ENCODE measurements around the gene GMDS. TPM values are rescaled to one million over a fixed set of nuclear protein-coding genes. Genes with fewer than 3 reads are reported as not detected.
"Not testable (repeated sequence)": the region's sequence is repeated elsewhere in the genome, so short reads cannot be mapped to it uniquely, and the experiment has no call there.

The GMDS gene
- total RNA-seq, 1 donor from 2014 or later, result 35.7 TPM

DNA sequence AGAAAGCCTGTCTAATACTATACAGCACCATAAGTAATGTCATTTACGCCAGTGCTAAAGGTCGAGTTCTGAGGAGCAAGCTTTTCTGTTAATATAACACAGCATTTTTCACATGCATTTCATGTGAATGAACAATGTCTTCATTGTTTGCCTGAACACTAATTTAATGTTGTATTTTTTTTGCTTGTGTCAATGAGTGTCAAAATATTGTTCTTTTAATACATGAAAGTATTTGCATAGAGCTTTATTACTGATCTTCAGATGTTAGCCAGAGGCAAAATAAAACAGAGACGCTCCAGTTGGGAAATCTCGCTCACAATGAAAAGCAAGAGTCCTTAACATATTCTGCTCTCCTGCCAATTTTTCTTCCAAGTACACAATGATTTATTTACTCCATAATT is 483.9 kb downstream of the GMDS start:
- Mint-ChIP-seq H3K36me3 (ENCODE audit: low read depth) (no peaks in the 10 kb centered on the region), H3K4me1 (ENCODE audit: low read depth) (no peaks in the 10 kb centered on the region), H3K27me3 (ENCODE audit: low read depth) (peaks cover 2% of the 10 kb centered on the region), H3K4me3 (ENCODE audit: low read depth) (no peak overlapping the region), H3K9me3 (no peaks in the 10 kb centered on the region), H3K27ac (no peak overlapping the region)
- no peak for DNase-seq (ENCODE audit: low spot score)
- intact Hi-C loops (cut with micrococcal nuclease), result no loop called here

DNA sequence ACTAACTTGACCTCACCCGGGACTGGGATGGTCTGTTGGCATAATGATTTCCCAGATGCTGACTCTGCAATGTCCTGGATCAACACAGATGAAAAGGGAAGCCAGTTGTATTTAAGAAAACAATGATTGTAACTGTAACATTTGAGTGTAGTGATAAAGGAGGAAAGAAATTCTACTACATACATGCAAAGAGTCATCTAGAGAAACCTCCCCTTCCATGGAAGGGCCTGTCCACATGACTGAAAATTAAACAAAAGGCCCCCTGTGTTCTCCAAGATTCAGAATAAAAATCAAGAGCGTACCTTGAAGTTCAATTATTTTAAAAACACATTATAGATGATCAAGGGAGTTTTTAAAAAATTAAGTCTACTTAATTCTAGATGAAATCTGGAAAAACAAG is 484.5 kb downstream of the GMDS start:
- DNase-seq (ENCODE audit: low spot score), result no peak
- no peaks in the 10 kb centered on the region for H3K9me3 Mint-ChIP-seq
- H3K36me3 Mint-ChIP-seq (ENCODE audit: low read depth), result no peaks in the 10 kb centered on the region
- intact Hi-C loops (cut with micrococcal nuclease), result no loop called here
- H3K27ac Mint-ChIP-seq, result no peak overlapping the region
- peaks cover 2% of the 10 kb centered on the region for H3K27me3 Mint-ChIP-seq (ENCODE audit: low read depth)
- no peaks in the 10 kb centered on the region for H3K4me1 Mint-ChIP-seq (ENCODE audit: low read depth)
- no peak overlapping the region for H3K4me3 Mint-ChIP-seq (ENCODE audit: low read depth)

DNA sequence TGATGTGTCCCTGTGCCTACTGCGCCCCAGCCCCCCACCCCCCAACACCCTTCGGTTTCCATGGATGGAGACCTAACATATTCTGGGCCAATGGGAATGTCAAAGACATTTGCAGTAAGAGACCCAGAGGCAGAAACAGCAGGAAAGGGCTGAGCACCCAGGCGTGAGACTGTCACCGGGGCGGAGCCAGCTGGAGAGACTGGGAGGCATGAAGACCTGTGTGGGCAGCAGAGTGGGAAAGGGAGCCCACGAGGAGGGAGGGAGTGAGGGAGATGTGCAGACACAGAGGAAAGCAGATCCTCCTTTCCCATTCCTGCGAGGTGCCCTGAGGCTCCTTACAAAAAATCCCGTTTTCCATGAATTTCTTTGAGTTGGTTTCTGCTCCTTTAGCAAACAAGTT is 485.5 kb downstream of the GMDS start:
- no peak overlapping the region for H3K4me3 Mint-ChIP-seq (ENCODE audit: low read depth)
- H3K27ac Mint-ChIP-seq, result no peak overlapping the region
- no peaks in the 10 kb centered on the region for H3K9me3 Mint-ChIP-seq
- intact Hi-C loops (cut with micrococcal nuclease), result no loop called here
- H3K4me1 Mint-ChIP-seq (ENCODE audit: low read depth), result no peaks in the 10 kb centered on the region
- no peak for DNase-seq (ENCODE audit: low spot score)
- H3K27me3 Mint-ChIP-seq (ENCODE audit: low read depth), result peaks cover 2% of the 10 kb centered on the region
- no peaks in the 10 kb centered on the region for H3K36me3 Mint-ChIP-seq (ENCODE audit: low read depth)

DNA sequence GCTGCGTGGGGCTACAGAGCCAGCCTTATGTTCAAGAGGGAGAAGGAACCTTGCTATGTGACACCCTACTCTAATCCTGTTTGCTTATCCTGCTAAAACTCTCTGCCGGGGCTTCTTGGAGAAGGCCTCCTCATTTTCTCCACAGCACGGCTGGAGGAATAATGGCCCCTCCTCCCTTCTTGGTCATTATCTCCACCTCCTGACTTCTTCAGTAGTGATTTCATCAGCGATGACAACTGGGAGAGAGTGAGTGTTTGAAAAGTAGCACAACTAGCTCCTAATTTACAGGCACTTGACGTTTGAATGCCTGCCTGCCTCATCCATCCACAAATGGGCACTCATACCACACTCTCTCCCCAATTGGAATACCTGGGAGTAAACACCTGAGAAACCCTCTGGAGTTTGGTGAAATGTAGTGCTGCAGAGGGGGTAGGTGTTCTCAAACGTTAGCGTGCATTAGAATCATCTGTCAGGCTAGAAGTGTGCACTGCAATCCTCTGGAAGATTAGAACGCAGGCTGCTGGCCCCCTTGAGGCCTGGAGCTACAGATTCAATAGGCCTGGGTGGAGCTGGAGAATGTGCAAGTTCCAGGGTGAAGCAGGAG is 487.2 kb downstream of the GMDS start:
- Mint-ChIP-seq H3K4me1 (ENCODE audit: low read depth) (no peaks in the 10 kb centered on the region), H3K27ac (no peak overlapping the region), H3K4me3 (ENCODE audit: low read depth) (no peak overlapping the region), H3K9me3 (no peaks in the 10 kb centered on the region), H3K36me3 (ENCODE audit: low read depth) (no peaks in the 10 kb centered on the region), H3K27me3 (ENCODE audit: low read depth) (peaks cover 2% of the 10 kb centered on the region)
- no peak for DNase-seq (ENCODE audit: low spot score)
- intact Hi-C loops (cut with micrococcal nuclease), result no loop called here

DNA sequence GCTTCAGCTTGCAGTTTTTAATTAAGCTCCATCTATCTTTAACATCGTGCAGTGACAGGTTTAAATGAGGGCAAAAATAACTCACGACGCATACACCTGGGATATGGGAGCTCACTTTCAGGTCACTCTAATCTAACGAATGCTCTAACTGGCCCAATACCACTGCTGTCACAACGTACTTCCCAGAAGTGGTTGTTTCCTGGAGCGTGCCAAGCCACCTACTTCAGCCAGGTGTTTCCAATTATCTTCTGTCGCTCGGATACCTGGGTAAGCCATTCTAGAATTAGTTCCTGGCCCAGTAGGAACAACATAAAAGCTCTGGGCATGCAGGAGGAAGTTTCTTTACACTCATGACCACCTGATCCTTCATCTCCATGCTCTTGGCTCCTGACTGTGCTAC is 488.3 kb downstream of the GMDS start:
- no peaks in the 10 kb centered on the region for H3K36me3 Mint-ChIP-seq (ENCODE audit: low read depth)

DNA sequence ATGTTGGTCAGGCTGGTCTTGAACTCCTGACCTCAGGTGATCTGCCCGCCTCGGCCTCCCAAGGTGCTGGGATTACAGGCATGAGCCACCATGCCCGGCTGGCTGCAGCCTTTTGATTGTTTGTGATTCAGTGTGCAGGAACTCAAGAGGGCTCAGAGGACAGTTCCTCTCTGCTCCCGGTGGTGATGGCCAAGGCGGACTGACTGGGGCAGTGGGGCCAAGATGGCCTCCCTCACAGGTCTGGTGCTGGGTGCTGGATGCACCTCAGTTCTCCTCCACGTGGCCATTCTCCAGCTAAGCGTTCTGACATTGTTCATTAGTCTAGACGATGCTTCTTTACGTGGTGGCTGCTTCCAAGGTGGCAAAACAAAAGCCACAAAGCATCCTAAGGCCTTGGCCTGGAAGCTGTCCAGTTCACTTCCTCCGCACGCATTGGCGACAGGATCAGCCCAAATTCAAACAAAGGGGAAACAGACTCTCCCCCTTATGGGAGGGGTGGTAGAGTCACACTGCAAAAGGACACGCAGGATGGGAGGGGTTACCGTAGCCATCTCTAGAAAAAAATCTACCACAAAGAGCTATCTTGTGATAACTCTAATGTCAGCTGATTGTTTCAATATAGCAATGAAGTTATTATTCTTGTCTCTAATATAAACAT is 488.8 kb downstream of the GMDS start:
- intact Hi-C loops (cut with micrococcal nuclease), result no loop called here
- H3K36me3 Mint-ChIP-seq (ENCODE audit: low read depth), result no peaks in the 10 kb centered on the region
- H3K4me1 Mint-ChIP-seq (ENCODE audit: low read depth), result no peaks in the 10 kb centered on the region
- no peak overlapping the region for H3K4me3 Mint-ChIP-seq (ENCODE audit: low read depth)
- peaks cover 9% of the 10 kb centered on the region for H3K9me3 Mint-ChIP-seq
- H3K27ac Mint-ChIP-seq, result no peak overlapping the region
- H3K27me3 Mint-ChIP-seq (ENCODE audit: low read depth), result peaks cover under 1% of the 10 kb centered on the region
- DNase-seq (ENCODE audit: low spot score), result no peak

More for the DNA sequence above, 488.3 kb downstream of the GMDS start:
- no peak for DNase-seq (ENCODE audit: low spot score)
- peaks cover 2% of the 10 kb centered on the region for H3K27me3 Mint-ChIP-seq (ENCODE audit: low read depth)
- no peaks in the 10 kb centered on the region for H3K4me1 Mint-ChIP-seq (ENCODE audit: low read depth)
- no peak overlapping the region for H3K27ac Mint-ChIP-seq
- intact Hi-C loops (cut with micrococcal nuclease), result no loop called here
- H3K4me3 Mint-ChIP-seq (ENCODE audit: low read depth), result no peak overlapping the region
- peaks cover 6% of the 10 kb centered on the region for H3K9me3 Mint-ChIP-seq

DNA sequence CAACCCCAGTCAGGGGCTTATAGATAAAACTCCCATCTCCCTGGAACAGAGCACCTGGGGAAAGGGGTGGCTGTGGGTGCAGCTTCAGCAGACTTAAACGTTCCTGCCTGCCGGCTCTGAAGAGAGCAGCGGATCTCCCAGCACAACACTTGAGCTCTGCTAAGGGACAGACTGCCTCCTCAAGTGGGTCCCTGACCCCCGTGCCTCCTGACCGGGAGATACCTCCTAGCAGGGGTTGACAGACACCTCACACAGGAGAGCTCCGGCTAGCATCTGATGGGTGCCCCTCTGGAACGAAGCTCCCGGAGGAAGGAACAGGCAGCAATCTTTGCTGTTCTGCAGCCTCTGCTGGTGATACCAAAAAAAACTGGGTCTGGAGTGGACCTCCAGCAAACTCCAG is 494.3 kb downstream of the GMDS start:
- H3K4me1 Mint-ChIP-seq (ENCODE audit: low read depth); H3K4me3 Mint-ChIP-seq (ENCODE audit: low read depth); H3K27ac Mint-ChIP-seq; H3K9me3 Mint-ChIP-seq; DNase-seq (ENCODE audit: low spot score); H3K36me3 Mint-ChIP-seq (ENCODE audit: low read depth); intact Hi-C loops (cut with micrococcal nuclease); H3K27me3 Mint-ChIP-seq (ENCODE audit: low read depth): not testable (repeated sequence)

DNA sequence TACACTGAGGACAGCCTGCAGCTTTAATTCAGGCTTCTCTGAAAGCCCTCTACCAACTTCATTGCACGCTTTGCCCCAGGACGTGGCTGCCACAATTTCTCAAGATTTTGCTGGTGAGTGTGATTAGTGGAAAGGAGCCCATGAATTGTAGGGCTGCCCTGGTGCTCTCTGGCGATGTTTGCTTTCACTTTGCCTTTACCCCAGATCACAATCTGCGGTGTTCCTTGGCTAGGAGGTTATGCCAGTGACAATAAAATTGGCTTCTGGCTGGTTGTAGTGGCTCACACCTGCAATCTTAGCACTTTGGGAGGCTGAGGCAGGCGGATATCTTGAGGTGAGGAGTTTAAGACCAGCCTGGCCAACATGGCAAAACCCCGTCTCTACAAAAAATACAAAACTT is 496.4 kb downstream of the GMDS start:
- intact Hi-C loops (cut with micrococcal nuclease), result no loop called here
- Mint-ChIP-seq H3K27me3 (ENCODE audit: low read depth) (no peaks in the 10 kb centered on the region), H3K36me3 (ENCODE audit: low read depth) (no peaks in the 10 kb centered on the region), H3K27ac (no peak overlapping the region), H3K4me1 (ENCODE audit: low read depth) (no peaks in the 10 kb centered on the region), H3K9me3 (peaks cover 9% of the 10 kb centered on the region), H3K4me3 (ENCODE audit: low read depth) (no peak overlapping the region)
- DNase-seq (ENCODE audit: low spot score), result no peak

DNA sequence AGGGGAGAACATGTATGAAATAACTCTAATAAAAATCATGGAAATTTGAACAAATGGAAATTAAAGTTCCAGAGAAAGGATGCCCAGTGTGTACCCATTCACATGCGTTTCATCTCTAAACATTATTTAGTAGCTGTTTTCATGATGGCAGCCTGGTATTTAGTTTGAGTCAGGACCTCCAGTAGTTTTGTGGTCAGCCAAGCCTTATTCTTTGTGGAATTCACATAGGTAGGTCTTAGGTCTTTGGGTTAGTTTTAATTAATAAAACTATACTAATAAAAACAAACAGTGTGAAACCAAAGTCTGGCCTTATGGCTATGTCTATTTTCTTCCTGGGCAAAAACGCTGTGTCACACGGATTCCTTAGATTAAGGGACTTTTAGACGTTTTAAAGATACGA is 497.9 kb downstream of the GMDS start:
- no peaks in the 10 kb centered on the region for H3K27me3 Mint-ChIP-seq (ENCODE audit: low read depth)
- intact Hi-C loops (cut with micrococcal nuclease), result no loop called here
- no peaks in the 10 kb centered on the region for H3K4me1 Mint-ChIP-seq (ENCODE audit: low read depth)

DNA sequence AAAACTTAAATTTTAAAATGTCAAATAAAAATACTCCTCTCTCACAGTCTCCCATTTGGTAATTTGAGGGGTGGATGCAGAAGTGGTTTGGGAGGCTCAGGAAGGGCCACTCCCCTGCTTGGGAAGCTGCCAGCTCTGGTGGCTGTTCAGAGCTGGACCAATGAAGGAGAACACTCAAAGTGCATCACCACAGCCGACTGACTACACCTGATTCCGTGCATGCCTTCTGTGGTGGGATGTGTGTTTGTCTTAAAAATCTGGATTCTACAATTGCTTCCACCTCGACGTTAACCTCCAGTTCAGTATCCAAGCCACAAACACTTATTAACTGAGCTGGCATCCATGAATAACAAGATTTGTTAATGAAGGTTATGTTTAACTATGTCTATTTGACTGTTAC is 498.4 kb downstream of the GMDS start:
- H3K36me3 Mint-ChIP-seq (ENCODE audit: low read depth), result no peaks in the 10 kb centered on the region
- intact Hi-C loops (cut with micrococcal nuclease), result no loop called here
- H3K4me3 Mint-ChIP-seq (ENCODE audit: low read depth), result no peak overlapping the region
- H3K27me3 Mint-ChIP-seq (ENCODE audit: low read depth), result no peaks in the 10 kb centered on the region
- no peaks in the 10 kb centered on the region for H3K4me1 Mint-ChIP-seq (ENCODE audit: low read depth)
- no peak for DNase-seq (ENCODE audit: low spot score)
- no peak overlapping the region for H3K27ac Mint-ChIP-seq
- peaks cover 2% of the 10 kb centered on the region for H3K9me3 Mint-ChIP-seq

More for the DNA sequence above, 497.9 kb downstream of the GMDS start:
- peaks cover 6% of the 10 kb centered on the region for H3K9me3 Mint-ChIP-seq
- H3K4me3 Mint-ChIP-seq (ENCODE audit: low read depth), result no peak overlapping the region
- no peaks in the 10 kb centered on the region for H3K36me3 Mint-ChIP-seq (ENCODE audit: low read depth)
- no peak overlapping the region for H3K27ac Mint-ChIP-seq
- no peak for DNase-seq (ENCODE audit: low spot score)

DNA sequence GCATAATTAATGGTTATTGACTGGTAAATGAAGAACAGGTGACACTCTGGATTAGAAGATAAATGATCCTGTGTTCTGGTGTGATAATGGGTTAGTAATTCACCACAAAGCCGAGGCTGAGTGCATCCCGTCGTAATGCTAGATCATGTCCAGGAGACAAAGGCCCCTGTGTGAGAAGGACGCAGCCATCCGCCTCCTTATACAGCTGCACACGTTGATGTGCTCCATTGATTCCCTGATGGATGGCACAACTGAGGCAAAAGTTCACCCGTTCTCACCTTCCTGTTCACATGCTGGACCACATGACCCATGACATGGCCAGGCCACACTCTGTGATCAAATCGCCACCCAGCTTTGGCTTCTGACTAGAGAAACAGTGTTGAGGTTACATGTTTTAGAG is 499.6 kb downstream of the GMDS start:
- no peaks in the 10 kb centered on the region for H3K9me3 Mint-ChIP-seq
- H3K27ac Mint-ChIP-seq, result no peak overlapping the region

DNA sequence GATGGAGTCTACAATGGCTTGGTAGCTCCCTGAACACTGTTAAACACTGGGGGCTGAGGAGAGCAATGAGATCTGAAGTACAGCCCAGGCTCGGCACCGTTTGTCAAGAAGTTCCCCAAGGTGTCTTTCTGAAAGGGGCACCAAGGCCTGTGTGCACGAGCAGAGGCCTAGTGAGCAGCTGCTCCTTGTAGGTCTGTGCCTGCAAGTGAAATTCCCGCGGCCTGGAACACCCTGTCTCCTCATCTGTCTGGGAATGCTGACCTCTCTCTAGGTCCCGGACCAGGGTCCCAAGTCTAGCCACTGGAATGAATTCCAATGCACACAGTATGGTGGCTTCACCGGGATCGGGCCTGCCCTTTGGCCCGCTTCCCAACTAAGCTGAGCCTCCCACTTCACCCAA is 500.9 kb downstream of the GMDS start:
- Mint-ChIP-seq H3K4me3 (ENCODE audit: low read depth) (no peak overlapping the region), H3K4me1 (ENCODE audit: low read depth) (no peaks in the 10 kb centered on the region), H3K27me3 (ENCODE audit: low read depth) (no peaks in the 10 kb centered on the region), H3K36me3 (ENCODE audit: low read depth) (no peaks in the 10 kb centered on the region), H3K9me3 (no peaks in the 10 kb centered on the region), H3K27ac (no peak overlapping the region)
- no peak for DNase-seq (ENCODE audit: low spot score)
- intact Hi-C loops (cut with micrococcal nuclease), result no loop called here

More for the DNA sequence above, 499.6 kb downstream of the GMDS start:
- H3K36me3 Mint-ChIP-seq (ENCODE audit: low read depth), result no peaks in the 10 kb centered on the region
- no peak for DNase-seq (ENCODE audit: low spot score)
- H3K4me1 Mint-ChIP-seq (ENCODE audit: low read depth), result no peaks in the 10 kb centered on the region
- intact Hi-C loops (cut with micrococcal nuclease), result no loop called here
- H3K4me3 Mint-ChIP-seq (ENCODE audit: low read depth), result no peak overlapping the region
- no peaks in the 10 kb centered on the region for H3K27me3 Mint-ChIP-seq (ENCODE audit: low read depth)

DNA sequence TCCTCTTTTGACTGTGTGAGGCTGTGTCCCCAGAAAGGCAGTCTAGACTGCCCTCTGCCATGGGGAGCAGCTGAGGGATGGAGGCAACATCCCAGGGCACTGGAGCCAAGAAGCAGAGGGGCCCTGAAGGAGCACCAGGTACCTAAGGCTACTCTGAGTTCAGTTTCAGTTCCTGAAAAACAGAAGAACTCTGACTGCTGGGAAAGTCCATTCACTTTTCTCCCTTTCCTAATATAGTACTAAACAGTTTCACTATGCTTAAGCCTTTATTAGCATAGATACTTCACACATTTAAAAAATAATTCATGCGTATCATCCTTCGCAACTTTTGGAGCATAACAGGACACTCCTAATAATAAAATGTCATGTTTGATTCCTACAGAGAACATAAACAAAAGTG is 505.7 kb downstream of the GMDS start:
- Mint-ChIP-seq H3K36me3 (ENCODE audit: low read depth) (no peaks in the 10 kb centered on the region), H3K4me1 (ENCODE audit: low read depth) (no peaks in the 10 kb centered on the region), H3K9me3 (no peaks in the 10 kb centered on the region), H3K27ac (no peak overlapping the region), H3K27me3 (ENCODE audit: low read depth) (no peaks in the 10 kb centered on the region), H3K4me3 (ENCODE audit: low read depth) (no peak overlapping the region)
- no peak for DNase-seq (ENCODE audit: low spot score)
- intact Hi-C loops (cut with micrococcal nuclease), result no loop called here

DNA sequence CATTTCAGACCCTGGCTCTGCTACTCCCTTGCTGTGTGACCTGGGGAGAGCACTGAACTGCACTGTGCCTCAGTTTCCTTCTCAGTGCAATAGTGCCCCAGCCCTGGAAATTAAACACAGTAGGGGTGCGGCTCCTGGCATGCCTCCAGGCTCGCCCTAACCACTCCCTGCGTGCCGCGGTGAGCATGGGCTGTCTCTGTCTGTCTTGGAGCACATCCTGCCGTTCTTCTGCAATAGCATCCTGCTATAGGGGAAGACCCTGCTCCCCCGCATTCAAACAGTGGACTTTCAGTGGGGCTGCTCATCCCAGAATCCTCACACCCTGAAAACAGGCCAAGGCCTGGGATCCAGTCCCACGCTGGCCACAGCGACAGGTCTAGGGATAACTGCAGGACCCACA is 506.2 kb downstream of the GMDS start:
- Mint-ChIP-seq H3K27me3 (ENCODE audit: low read depth) (no peaks in the 10 kb centered on the region), H3K4me1 (ENCODE audit: low read depth) (no peaks in the 10 kb centered on the region), H3K36me3 (ENCODE audit: low read depth) (no peaks in the 10 kb centered on the region), H3K4me3 (ENCODE audit: low read depth) (no peak overlapping the region), H3K9me3 (no peaks in the 10 kb centered on the region), H3K27ac (no peak overlapping the region)
- no peak for DNase-seq (ENCODE audit: low spot score)
- intact Hi-C loops (cut with micrococcal nuclease), result no loop called here

Data from activated T-helper 2 cell treated with anti-CD3 and anti-CD28 coated beads, Interferon-gamma antibody, Interleukin-2, Interleukin-4, amounts not matched to agents 10 μg/mL and 5 μg/mL and 100 μg/mL, durations not matched to agents 14 hours and 24 hours and 36 hours (primary cell).